NCI-H2227 (cell line): ENCODE data around the gene ZNF385A.
A peak's percentile ranks its signal among the peaks of the same experiment; 100 is the strongest.

Source experiments
- DNase-seq: peaks from one replicate; lab custom pipeline; 2025; ENCODE audit not compliant: unreplicated experiment; lab: John Stamatoyannopoulos, UW

Gene ZNF385A

GRCh38 chr12:54374562-54375258 is 9.8 kb downstream of the ZNF385A start:
- DNase-seq, result peak; percentile 10

GRCh38 chr12:54373649-54374561 is 10.6 kb downstream of the ZNF385A start:
- no peak for DNase-seq

- DNase-seq, result no peak
Measured at GRCh38 chr12:54372113-54372806, 12.3 kb downstream of the ZNF385A start.

GRCh38 chr12:54371328-54372112 is 13.0 kb downstream of the ZNF385A start:
- DNase-seq, result peak; percentile 69

GRCh38 chr12:54370171-54370730 is 14.3 kb downstream of the ZNF385A start:
- peak; percentile 78 for DNase-seq

GRCh38 chr12:54369597-54370131 is 14.9 kb downstream of the ZNF385A start:
- no peak for DNase-seq

- DNase-seq, result peak; percentile 86
Measured at GRCh38 chr12:54368709-54369596, 15.6 kb downstream of the ZNF385A start.

- no peak for DNase-seq
Measured at GRCh38 chr12:54368025-54368708, 16.4 kb downstream of the ZNF385A start.

- no peak for DNase-seq
Measured at GRCh38 chr12:54364413-54364812, 20.1 kb downstream of the ZNF385A start, which contains the start of gene GPR84. Gene GPR84 (minus strand): TSS chr12:54364486. CDS start chr12:54363851, 635 bp downstream.

- DNase-seq, result no peak
Measured at GRCh38 chr12:54363618-54364017, 20.9 kb downstream of the ZNF385A start.

- no peak for DNase-seq
Measured at GRCh38 chr12:54363047-54363446, 21.5 kb downstream of the ZNF385A start.

GRCh38 chr12:54360717-54361456 is 23.6 kb downstream of the ZNF385A start:
- DNase-seq, result peak; percentile 87

GRCh38 chr12:54359762-54360351 is 24.7 kb downstream of the ZNF385A start:
- DNase-seq, result no peak

GRCh38 chr12:54358945-54359761 is 25.4 kb downstream of the ZNF385A start:
- peak; percentile 97 for DNase-seq

GRCh38 chr12:54358191-54358944 is 26.2 kb downstream of the ZNF385A start:
- peak; percentile 43 for DNase-seq
